ENCODE data around the gene PEX1. TPM values are rescaled to one million over a fixed set of nuclear protein-coding genes. Genes with fewer than 3 reads are reported as not detected.

The PEX1 gene
- total and polyA plus RNA-seq, 2 of the 13 experiments (the other 11 are each of a cell fraction or from before 2014, with no cell fraction given): 16.6 to 22.4 TPM

GRCh38 chr7:92528188-92528957, at the start of gene PEX1, which contains the start of gene RBM48 (continued):
- TF ChIP-seq ZNF44 (CRISPR knock-in tag; IDR thresholded peaks at IDR 0.05) (peak; percentile 59; the same call in 1 of the 2 replicates), ZNF530 (CRISPR knock-in tag; IDR thresholded peaks at IDR 0.05; ENCODE audit: low read depth) (no peak), MEIS1 (CRISPR knock-in tag; IDR thresholded peaks at IDR 0.05; ENCODE audit: borderline replicate concordance) (peak; percentile 56; the same call in 1 of the 2 replicates), TSC22D2 (CRISPR knock-in tag; IDR thresholded peaks at IDR 0.05; ENCODE audit: borderline replicate concordance) (no peak; the same call in none of the 2 replicates), PITX1 (CRISPR knock-in tag; IDR thresholded peaks at IDR 0.05) (peak; percentile 56; the same call in 1 of the 2 replicates), ZNF260 (CRISPR knock-in tag; IDR thresholded peaks at IDR 0.05; ENCODE audit: borderline replicate concordance, low read depth) (0 out of 2 replicates have a peak, but pooled peaks have one; percentile 38), RXRA (CRISPR knock-in tag; IDR thresholded peaks at IDR 0.05) (peak; percentile 68), HNF1A (IDR thresholded peaks at IDR 0.05; ENCODE audit: low read depth) (peak; percentile 35), HNF1A (CRISPR knock-in tag; IDR thresholded peaks at IDR 0.05; ENCODE audit: borderline replicate concordance) (peak; percentile 57; the same call in 1 of the 2 replicates), HNRNPUL1 (IDR thresholded peaks at IDR 0.05; ENCODE audit: low read depth, low read length) (no peak), HOXD1 (CRISPR knock-in tag; IDR thresholded peaks at IDR 0.05) (peak; percentile 42; the same call in 1 of the 2 replicates), NBN (conservative IDR thresholded peaks at IDR 0.05) (no peak), FOXO1 (CRISPR knock-in tag; IDR thresholded peaks at IDR 0.05) (peak; percentile 4), DMAP1 (CRISPR knock-in tag; IDR thresholded peaks at IDR 0.05) (peak; percentile 84), ZNF431 (CRISPR knock-in tag; IDR thresholded peaks at IDR 0.05; ENCODE audit: borderline replicate concordance, low read depth) (no peak), SMARCC2 (IDR thresholded peaks at IDR 0.05) (no peak)
- TF ChIP-seq, protein P1, sequence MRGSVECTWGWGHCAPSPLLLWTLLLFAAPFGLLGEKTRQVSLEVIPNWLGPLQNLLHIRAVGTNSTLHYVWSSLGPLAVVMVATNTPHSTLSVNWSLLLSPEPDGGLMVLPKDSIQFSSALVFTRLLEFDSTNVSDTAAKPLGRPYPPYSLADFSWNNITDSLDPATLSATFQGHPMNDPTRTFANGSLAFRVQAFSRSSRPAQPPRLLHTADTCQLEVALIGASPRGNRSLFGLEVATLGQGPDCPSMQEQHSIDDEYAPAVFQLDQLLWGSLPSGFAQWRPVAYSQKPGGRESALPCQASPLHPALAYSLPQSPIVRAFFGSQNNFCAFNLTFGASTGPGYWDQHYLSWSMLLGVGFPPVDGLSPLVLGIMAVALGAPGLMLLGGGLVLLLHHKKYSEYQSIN (CRISPR knock-in tag; IDR thresholded peaks at IDR 0.05; ENCODE audit: borderline replicate concordance): no peak
- TF ChIP-seq, protein P2, sequence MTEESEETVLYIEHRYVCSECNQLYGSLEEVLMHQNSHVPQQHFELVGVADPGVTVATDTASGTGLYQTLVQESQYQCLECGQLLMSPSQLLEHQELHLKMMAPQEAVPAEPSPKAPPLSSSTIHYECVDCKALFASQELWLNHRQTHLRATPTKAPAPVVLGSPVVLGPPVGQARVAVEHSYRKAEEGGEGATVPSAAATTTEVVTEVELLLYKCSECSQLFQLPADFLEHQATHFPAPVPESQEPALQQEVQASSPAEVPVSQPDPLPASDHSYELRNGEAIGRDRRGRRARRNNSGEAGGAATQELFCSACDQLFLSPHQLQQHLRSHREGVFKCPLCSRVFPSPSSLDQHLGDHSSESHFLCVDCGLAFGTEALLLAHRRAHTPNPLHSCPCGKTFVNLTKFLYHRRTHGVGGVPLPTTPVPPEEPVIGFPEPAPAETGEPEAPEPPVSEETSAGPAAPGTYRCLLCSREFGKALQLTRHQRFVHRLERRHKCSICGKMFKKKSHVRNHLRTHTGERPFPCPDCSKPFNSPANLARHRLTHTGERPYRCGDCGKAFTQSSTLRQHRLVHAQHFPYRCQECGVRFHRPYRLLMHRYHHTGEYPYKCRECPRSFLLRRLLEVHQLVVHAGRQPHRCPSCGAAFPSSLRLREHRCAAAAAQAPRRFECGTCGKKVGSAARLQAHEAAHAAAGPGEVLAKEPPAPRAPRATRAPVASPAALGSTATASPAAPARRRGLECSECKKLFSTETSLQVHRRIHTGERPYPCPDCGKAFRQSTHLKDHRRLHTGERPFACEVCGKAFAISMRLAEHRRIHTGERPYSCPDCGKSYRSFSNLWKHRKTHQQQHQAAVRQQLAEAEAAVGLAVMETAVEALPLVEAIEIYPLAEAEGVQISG (CRISPR knock-in tag; IDR thresholded peaks at IDR 0.05): peak; percentile 99
